IPS-NIHi7 (cell line): ENCODE measurements around the gene MYO18A.

ENCODE experiments used
- DNase-seq: peaks from one replicate; pipeline ENCODE4 v3.0.0; 2012; ENCODE audit warnings: mixed read lengths; ENCODE audit errors: extremely low spot score

Gene MYO18A

DNA sequence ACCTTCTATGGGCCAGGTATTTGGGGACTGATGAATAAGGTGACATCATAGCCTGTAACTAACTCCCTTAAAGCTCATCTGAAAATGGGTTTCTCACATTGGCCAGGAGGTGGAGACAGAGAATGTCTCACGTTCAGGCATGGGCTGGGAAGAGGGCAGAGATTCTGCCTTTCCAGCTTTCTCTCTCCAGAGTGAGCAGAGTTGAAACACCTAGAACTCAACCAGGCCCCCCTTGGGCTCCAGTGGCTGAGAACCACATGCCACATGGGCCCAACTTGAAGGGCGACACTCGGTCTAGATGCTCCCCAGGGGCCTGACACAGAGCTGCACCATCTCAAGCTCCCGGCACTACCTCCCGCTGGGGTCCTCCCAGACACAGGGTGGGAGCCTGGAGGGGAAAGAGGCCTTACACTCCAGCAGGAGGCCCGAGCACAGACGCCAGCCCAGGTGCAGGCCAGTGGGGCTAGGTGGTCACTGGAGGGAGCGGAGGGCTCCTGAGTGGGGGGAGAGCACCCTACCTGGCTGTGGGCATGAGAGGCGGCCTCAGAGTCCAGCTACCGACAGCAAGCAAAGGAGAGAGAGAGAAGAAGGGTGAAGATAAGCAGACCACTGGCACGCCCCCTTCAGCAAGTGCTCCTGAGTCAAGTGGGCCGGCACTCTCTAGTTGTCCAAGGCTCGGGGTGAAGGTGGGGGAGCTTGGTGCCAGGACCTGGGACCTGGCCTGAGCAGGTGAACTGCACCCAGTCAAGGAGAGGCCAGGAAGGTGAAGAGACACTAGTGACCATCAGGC lies 55.9 kb downstream of the MYO18A start:
- peak; percentile 80 for DNase-seq

DNA sequence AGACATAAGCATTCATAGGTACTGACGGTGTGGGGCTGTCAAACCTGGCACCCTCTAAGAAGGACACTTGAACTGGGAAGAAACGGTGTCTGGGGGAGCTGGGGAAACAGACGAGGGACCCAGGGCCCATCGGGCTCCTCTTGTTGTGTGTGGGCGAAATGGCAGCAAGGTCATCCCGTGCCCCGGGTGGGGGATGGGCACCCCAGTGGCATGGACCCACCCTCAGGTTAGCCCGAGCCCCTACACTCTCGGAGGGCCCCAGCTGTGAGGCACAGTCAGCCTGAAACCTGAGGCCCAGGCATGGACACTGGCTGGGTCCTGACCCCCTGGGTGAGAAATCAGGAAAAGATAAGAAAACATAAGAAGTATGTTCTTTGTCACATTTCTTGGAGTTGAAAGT lies 57.1 kb downstream of the MYO18A start:
- no peak for DNase-seq

DNA sequence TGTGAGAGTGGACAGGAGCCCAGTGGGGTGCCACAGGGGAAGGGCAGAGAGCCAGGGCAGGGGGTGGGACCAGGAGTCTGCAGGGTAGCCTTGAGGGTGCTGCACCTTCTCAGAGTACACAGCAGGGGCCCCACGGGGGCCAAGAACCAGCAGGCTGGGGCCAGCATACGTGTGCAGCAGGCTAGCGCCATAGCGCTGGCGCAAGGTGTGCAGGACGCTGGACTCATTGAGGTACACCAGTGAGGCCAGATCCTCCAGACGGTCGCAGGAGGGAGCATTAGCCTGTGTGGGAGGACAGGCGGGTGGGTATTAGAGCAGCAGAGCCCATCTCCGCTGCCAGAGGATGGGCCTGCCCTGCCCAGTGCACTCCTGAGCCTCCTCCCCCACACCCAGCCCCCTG lies 58.8 kb downstream of the MYO18A start:
- no peak for DNase-seq

DNA sequence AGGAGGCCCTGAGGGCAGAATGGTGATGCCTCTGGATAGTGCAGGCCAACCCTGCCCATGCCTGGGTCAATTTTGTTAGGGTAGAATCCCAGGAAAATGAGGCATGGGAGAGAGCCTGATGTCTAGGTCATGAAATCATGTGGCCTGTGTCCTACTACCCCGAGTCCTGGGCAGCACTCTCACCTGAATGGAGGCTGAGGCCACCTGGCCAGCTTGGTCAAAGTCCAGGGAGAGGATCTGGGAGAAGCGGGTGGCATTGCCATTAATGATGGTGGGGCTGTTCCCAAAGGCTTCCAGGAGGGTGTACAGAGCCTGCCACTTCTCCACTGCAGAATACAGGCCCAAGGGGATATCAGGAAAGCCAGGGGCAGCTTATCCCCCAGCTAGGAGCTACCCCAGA lies 59.8 kb downstream of the MYO18A start:
- DNase-seq, result no peak

DNA sequence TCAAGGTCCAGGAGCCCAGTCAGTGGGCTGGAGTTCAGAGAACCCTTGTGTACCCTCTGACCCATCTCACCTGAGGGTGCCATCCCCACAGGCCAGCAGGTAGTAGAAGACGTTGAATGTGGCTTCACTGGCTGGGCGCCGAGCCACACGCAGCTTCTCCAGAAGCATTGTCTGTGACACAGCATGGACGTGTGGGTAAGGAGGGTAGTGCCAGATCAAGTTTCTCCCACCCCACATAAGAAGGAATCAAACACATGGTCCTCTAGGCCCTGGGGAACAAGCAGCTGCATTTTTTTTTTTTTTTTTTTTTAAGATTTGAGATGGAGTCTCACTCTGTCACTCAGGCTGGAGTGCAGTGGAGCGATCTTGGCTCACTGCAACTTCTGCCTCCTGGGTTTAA lies 60.9 kb downstream of the MYO18A start:
- DNase-seq, result no peak

DNA sequence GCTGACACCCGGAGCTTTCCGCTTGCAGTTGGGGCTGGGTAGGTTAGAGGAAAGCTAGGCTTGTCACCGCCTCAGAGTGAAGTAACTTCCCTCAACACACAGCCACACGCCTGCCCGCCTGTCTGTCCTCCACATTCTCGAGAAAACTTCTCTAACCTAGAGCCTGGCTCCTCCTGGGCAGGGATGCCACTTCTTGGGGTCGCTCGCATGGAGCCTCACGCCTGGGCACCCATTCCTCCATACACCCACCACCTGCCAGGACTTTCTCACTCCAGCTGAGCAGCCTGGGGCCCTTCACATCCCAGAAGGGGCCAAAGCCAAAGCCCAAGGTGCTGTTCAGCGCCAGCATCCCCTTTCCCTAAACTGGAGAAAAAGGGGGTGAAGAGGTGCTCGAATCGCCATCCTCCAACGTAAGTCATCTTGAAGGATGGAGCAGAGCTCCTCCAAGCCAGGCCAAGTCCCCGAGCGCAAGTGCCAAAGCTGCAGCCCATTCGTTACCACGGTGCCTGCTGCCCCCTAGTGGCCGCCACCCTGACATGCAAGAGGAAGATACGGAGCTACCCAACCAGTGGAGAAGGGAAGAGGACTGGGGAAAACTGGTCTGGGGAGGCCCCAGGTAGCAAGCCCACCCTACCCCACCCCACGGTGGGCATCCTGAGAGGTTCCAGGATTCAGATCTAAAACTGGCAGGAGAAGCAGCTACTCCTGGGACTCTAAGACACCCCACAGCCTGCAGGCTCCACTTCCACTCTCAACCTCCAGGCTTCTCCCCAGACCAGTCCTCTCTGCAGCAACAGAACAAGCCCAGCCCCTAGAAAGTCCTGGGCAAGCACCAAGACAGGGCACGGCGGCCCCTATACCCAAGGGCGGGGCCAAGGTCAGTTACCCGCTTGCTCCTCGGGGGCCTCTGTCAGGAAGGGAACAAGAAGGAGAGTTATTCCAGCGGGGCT lies 63.1 kb downstream of the MYO18A start:
- DNase-seq, result peak; percentile 89

DNA sequence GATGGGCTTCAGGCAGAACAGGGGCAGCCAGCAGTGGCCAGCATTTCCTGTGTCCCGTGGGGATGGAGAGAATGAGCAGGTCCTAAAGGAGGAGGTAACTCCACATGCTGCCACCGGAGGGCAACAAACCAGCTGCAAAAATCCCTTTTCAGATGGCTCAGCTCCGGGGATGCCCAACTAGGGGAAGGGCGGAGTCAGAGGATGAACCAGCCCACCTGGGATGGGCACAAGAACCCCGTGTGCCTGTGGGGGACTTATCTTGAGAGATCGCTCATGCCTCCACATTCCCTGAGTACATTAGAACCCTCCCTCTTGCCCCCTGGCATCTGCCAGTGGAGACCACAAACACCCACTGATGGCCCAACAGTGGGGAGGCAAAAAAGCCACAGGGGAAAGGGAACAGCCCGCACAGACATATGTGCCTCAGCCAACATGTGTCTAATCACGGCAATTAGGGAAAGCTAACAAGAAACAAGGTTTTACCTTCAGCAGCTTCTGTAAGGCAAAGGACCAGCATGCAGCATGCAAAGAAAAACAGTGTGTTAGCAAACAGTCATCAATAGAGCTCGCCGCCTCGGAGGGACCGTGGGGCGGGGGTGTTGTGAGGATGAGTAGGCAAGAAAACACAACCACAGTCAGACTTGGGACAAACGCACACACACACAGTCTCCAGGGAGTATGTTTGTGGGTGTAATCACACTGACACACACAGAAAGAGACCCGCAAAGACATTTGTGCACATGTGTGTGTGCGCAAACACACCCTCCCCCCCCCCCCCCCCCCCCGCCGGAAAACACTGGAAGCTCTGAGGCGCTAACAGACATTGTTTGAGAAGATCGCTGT lies 64.0 kb downstream of the MYO18A start:
- DNase-seq, result peak; percentile 88

DNA sequence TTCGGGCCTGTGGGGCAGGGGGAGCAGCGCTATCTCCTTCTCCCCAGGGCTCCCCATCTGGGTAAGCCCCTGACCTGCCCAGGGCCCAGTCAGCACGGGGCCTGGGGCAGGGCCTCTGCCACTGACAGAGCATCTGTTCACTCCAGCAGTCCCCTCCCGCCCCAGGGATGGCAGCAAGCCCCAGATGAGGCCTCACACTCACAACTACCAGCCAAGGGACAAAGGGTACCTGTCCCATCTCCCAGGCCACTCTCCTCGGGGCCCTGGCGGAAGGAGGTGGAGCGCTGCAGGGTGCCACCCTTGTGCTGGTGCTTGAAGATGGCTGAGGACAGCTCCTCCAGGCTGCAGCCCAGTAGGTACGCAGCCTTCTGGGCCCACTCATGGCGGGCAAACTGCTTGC lies 64.8 kb downstream of the MYO18A start:
- DNase-seq, result no peak

DNA sequence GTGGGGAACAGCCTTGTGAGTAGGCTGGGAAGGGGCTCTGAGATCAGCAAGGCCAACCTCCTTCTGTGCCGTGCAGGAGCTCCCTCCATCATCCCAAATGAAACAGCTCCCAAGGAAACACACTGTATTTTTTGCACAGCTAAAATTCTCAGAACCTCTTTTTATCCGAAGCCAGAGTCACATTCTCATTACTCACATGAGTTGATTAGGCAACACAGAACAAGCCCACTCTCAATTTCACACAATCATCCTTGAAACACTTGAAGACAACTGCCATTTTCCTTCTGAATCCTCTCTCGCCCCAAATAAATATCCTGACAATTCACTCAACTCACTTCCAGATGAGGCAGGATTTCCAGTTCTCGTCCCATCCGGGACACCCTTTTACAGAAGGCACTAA lies 66.1 kb downstream of the MYO18A start:
- no peak for DNase-seq

DNA sequence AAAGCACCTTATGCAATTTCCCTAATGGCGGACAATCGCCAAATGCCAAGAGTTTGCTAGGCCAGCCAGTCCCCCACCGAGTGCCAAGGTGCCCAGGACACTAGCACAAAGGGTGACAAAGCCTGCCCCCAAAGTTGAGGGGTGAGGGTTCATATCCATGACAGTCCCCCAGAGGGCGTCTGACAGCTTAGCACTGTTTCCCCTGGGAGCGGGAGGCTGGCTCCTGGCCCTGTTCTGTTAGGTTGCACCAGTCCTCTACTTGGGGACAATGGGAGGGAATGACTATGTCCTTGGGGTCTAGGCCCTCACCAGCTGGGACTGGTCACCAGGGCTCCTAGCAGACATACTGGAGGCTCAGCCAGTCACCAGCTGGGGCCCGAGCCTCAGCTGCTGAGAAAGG lies 66.9 kb downstream of the MYO18A start:
- DNase-seq, result no peak

DNA sequence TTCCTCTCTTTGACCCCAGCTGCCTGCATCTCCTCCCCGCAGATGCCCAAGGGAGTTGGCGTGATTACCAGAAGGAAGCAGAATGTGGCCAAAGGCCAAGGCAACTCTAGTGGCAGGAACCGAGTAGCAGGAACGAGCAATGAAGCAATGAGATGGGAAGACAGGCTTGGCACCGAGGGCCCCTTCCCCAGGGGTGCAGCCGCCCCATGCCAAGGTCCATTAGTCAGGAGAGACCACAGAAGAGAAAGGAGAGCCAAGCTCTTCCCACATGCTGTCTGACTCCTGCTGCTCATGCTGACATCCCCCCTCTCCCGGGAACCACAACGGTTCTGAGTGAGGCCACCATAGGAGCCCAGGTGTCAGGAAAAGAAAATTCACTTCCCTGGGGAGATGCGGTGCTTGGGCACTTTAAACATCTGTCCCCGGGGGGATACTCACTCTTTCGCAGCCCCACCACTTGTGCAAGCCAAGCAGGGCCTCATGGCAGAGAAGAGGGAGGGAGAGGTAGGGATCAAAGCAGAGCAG lies 67.4 kb downstream of the MYO18A start:
- no peak for DNase-seq

DNA sequence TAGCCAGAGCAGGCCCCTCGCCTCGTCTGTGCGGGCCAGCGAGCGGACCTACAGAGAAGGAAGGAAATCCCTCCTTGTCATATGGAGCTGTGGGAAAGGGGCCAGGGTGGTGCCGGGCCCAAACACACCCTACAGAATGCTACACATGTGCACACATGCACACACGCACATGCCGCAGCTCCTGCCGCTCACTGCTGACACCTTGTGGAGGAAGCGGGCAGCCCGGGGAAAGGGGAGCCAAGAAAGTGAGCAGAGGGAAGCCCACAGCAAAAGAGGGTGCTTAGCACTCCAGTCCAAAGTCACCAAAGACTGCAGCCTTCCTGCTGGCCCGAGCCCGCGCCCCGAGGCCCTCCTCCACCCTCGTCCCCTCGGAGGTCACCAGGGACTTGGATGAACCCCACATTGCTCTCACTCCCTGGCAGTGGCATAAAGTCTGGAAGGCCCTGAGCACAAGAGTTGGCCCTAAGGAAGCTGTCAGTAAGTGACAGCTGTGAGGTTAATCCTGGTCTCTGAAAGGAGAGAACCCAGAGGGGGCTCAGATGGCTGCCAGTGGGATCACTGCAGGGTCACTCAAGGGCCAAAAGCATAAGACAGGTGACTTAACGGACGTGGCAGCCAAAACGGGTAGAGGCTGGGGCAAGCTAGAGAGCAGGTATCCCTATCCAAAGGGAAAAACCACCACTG lies 68.2 kb downstream of the MYO18A start:
- DNase-seq, result peak; percentile 75

DNA sequence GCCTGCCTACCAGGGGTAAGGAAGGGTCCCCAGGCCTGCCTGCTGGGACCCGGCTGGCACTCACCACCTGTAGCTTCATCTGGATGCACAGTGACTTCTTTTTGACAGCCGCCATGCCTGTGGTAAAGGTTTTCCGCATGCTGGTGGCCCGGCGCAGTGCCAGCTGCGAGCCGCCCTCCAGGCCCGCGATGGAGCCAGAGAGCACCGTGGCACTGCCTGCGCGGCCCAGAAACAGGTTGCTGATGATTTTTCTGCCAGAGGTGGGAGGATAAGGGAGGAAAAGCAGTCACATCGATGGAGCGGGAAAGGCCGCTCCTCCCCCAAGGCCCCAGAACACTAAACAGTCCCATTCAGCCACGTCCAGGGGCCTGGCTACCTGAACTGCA lies 69.8 kb downstream of the MYO18A start:
- DNase-seq, result no peak

DNA sequence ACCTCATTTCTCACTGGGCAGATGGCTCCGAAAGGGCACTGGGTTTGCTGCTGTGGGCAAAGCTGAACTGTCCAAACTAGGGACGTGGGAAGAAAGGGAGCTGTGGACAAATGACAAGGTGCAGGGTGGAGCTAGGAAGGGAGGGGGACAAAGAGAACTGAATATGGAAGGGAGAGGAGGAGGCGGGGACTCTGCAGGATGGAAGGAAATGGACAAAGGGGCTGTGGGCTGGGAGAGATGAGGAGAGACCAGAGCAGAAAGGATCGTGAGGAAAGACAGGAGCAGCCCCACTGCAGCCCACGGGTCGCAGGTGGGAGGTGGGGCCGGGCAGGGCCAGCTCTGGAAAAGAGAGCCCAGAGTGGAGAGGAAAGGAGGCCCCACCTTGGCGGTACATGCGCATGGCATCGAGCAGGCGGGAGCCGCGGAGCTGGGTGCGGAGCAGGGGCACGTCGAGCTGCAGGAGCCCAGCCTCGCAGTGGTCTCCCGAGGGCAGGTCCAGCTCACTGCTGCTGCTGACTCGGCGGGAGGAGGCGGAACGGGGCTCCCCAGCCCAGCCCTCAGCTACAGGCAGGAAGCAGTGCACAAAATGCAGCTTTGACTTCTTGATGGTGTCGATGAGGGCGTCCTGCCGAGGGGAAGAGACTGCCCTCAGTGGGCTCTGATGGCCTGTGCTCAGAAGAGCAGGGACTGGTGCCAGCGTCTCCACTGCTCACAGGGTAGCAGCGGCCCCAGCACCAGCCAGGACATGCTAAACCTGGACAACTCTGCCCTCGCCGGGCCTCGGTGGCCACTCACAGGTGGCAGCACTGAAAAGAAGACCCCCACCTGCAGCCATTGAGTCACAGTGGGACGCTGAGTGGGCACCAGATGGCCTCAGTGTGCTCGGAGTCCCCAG lies 70.5 kb downstream of the MYO18A start:
- peak; percentile 40 for DNase-seq

DNA sequence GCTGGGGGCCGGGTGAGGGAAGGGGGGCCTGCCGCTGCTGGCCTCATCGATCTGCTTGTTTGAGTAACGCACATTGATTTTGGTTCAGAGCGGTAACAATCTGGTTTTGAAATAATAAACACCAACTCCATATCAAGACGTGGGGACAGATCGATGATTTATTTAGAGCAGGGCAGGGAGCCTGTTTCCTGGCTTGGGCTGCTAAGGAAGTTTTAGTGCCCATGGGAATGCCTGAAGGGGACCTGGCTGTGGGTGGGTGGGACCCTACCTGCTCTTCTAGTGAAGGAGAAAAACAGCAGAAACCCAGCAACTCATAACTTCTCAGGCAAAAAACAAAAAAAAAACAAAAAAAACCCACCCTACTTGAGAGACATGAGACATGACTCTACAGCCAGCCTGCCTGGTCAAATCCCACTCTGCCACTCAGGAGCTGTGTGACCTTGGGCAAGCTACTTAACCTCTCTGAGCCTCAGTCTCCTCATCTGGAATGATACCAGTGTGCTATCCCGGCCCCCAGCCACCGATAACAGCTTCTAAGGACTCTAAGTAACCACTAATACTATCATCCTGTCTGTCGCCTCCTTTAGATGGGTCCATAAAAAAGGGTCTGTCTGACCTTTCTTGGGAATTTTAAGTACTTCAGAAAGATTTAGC lies 71.2 kb downstream of the MYO18A start:
- DNase-seq, result no peak

DNA sequence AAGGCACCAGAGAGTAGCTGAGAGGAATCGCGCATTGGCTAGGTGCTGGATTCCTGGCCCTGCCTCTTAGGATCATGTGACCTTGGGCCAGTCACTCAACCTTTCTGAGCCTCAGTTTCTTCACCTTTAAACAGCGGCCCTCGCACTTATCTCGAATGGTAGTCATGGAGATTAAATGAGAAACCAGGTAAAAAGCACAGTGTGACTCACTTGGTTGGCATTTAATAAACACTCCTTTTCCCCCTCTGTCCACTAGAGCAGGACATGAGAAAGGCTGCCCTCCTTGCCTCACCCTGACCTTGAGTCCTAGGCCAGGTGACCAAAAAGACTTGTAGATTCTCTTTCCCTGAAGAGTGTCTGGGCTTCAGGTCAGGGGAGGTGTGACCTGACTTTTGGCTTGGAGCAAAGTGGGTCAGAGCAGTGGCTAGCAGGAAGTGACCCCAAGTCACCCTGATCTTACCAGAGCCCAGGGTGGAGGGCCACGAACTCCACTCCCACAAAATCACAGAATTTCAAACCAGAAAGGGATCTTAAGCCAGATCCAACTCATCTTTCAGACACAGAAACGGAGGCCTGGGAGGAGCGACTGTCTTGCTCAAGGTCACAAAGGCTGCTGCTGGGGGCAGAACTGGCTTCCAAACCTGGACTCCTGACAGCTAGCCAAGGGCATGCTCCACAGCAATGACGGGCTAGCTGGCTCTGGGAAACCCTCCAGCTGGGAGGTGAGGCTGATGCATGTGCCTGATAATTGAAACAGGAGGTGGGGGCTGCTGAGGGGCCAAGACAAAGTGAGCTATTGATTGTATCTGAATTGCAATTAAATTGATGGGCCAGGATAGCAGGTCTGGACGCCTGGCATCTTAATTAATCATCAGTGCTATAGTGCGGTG lies 72.0 kb downstream of the MYO18A start:
- DNase-seq, result no peak

DNA sequence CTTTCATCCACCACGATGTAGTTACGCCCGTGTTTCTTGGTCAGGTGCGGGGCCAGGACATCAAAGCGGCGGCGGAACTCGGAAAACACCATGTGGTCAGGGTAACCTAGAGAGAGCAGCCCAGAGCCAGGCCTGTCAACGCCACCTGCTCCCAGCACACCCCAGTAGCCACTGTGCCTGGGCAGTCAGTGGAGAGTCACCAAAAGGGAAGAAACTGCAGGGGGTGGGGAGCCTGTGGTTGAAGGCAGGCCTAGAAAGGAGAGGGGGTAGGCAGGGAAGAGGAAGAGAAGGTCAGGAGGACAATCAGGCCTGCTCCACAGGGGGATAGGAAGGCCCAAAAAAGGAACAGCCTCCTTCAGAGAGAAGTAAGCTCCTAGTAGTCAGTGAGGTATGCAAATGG lies 73.1 kb downstream of the MYO18A start:
- DNase-seq, result no peak

DNA sequence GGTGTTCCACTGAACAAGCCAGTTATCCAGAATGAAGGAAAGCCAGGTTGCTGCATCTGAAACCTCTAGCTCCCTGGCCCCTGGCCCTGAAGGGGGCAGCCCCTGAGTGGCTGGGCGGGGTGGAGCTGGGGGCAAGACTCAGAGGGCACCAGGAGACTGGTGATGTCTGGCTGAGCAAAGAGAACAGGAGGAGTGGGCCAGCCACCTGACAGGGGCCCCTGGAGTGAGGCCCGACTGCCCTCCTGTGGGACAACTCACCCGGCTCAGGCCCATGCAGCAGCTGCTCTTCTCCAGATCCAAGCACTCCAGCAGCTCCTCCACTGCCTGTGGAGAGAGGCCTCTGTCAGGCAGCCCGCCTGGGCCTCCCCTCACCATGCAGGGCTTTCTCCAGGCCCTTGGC lies 76.9 kb downstream of the MYO18A start:
- DNase-seq, result no peak

DNA sequence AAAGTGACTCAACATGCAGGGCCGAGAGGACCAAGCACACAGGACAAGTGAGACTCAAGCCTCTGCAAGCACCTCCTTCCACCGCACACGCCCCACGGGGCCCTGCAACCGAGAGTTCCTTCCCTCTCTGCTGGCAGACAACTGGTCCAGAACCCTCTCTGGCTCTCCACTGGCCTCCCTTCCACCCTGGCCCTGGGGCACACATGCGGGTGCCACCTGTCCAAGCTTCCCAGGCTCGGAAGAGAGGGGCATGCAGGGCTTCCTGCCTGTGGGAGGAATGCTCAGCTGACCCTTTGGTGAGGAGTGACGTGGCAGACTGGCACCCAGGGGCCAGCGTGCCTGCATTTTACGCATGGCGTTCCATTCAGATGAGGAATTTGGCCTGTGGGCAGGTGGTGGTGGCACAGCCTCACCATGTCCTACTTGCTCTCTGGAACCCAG lies 77.4 kb downstream of the MYO18A start:
- DNase-seq, result no peak
